Neutrophil (primary cell): ENCODE measurements around the gene DDX25.

Experiments used
- H3K27ac ChIP-seq: fragments of 200-600 bp; sonication (generic); 2 replicates; pipeline ENCODE4 v1.5.1; 2016; ENCODE audit warnings: mild to moderate bottlenecking, moderate library complexity
- H3K27me3 ChIP-seq: fragments of 200-600 bp; sonication (generic); 2 replicates; pipeline ENCODE4 v1.6.0; 2016; ENCODE audit warnings: mild to moderate bottlenecking
- H3K36me3 ChIP-seq: fragments of 200-600 bp; sonication (generic); 2 replicates; pipeline ENCODE4 v1.5.1; 2017
- H3K4me1 ChIP-seq, 2 experiments: fragments of 200-600 bp in 1 of 2; sonication (generic) in 1 of 2; 1 replicate in 1 of 2; 2 replicates in 1 of 2; pipeline versions ENCODE4 v1.5.1 to v1.6.1; 2013 to 2016; ENCODE audit warnings: low read depth in 1 of 2, low read length in 1 of 2, mild to moderate bottlenecking in 1 of 2, moderate library complexity in 1 of 2; ENCODE audit not compliant: control insufficient read depth in 1 of 2, insufficient read depth in 1 of 2
- H3K4me3 ChIP-seq, 2 experiments: fragments of 200-600 bp in 1 of 2; sonication (generic) in 1 of 2; 1 replicate in 1 of 2; 2 replicates in 1 of 2; pipeline ENCODE4 v1.5.1; 2013 to 2016; ENCODE audit warnings: low read depth in 1 of 2, low read length in 1 of 2, mild to moderate bottlenecking in 1 of 2, moderate library complexity in 1 of 2
- H3K9me3 ChIP-seq: fragments of 200-600 bp; sonication (generic); 2 replicates; pipeline ENCODE4 v1.5.1; 2016
- TF ChIP-seq, protein P1 (sequence below): fragments of 200-600 bp; sonication (generic); IDR thresholded peaks from 2 replicates; pipeline ENCODE4 v1.5.1; 2016; ENCODE audit warnings: antibody characterized with exemption

DDX25 gene

DNA sequence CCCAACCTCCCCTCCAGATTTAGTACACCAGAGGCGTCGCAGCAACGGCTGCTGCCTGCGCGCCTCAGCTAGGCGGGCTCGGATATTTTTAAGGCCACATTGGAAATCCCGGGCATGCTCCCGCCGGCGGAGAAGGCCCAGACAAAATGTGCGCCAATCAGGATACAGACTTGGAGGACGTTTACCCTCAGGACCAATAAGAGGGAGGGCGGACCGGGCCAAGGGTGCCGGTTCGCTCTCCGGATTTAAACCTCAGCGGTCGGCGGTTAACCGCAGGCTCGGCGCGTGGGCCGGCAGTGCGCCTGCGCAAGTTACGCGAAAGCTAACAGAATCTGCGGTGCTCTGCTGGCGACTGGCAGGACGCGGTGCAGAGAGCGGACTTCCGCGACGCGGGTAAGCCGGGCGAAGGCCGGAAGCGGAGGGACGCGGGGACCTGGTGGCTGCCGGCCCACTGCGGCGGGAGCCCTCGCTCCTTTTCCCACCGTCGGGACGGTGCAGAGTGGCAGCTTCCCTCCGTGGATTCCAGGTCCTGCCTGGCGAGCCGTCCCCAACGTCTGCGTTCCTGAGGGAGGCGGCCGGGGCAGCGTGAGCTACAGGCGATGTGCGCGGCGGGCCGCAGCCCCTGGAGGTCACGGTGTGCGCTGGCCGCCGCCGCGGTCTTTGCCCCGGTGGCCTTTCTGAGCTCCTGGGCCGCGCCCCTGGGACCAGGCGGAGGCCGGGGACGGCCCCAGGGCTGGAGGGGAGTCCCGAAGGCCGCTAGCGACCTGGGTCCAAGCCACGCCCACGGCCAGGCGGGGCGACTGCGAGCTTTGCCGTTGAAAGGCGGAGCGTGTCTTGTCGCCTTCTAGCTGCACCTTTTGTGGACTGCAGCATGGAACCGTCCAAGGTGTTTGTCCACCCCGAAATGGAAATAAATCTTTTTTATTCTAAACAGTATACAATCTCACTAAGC is 16.7 kb upstream of the DDX25 start, which contains the start of gene HYLS1:
TSS of gene HYLS1 (plus strand) at position 296 of the 952 bp plus-strand sequence. CDS start 11,701 bp downstream, outside the sequence.
- H3K36me3 ChIP-seq = peaks cover 2% of the 10 kb centered on the region
- peak within 1 kb of the TSS; percentile 72 to 84 for H3K4me3 ChIP-seq
- TF ChIP-seq, protein P1, sequence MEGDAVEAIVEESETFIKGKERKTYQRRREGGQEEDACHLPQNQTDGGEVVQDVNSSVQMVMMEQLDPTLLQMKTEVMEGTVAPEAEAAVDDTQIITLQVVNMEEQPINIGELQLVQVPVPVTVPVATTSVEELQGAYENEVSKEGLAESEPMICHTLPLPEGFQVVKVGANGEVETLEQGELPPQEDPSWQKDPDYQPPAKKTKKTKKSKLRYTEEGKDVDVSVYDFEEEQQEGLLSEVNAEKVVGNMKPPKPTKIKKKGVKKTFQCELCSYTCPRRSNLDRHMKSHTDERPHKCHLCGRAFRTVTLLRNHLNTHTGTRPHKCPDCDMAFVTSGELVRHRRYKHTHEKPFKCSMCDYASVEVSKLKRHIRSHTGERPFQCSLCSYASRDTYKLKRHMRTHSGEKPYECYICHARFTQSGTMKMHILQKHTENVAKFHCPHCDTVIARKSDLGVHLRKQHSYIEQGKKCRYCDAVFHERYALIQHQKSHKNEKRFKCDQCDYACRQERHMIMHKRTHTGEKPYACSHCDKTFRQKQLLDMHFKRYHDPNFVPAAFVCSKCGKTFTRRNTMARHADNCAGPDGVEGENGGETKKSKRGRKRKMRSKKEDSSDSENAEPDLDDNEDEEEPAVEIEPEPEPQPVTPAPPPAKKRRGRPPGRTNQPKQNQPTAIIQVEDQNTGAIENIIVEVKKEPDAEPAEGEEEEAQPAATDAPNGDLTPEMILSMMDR = no peak
- H3K27me3 ChIP-seq = peaks cover 15% of the 10 kb centered on the region
- no peaks in the 10 kb centered on the region for H3K9me3 ChIP-seq
- H3K27ac ChIP-seq = peak within 1 kb of the TSS; percentile 74
- peaks cover 13 to 18% of the 10 kb centered on the region in 2 experiments for H3K4me1 ChIP-seq

GRCh38 chr11:125890447-125891100 is 13.7 kb upstream of the DDX25 start:
- H3K4me3 ChIP-seq = no peak overlapping the region
- no peaks in the 10 kb centered on the region for H3K9me3 ChIP-seq
- H3K4me1 ChIP-seq = peaks cover 13 to 18% of the 10 kb centered on the region in 2 experiments
- no peak overlapping the region for H3K27ac ChIP-seq
- H3K36me3 ChIP-seq = peaks cover 14% of the 10 kb centered on the region
- peaks cover 14% of the 10 kb centered on the region for H3K27me3 ChIP-seq
- TF ChIP-seq, protein P1 = no peak

- H3K4me1 ChIP-seq = peaks cover 9 to 13% of the 10 kb centered on the region in 2 experiments
- TF ChIP-seq, protein P1 = no peak
- H3K4me3 ChIP-seq = no peak overlapping the region
- no peak overlapping the region for H3K27ac ChIP-seq
- H3K9me3 ChIP-seq = no peaks in the 10 kb centered on the region
- H3K27me3 ChIP-seq = peaks cover 3% of the 10 kb centered on the region
- peaks cover 16% of the 10 kb centered on the region for H3K36me3 ChIP-seq
Measured at GRCh38 chr11:125892071-125892470, 12.2 kb upstream of the DDX25 start.

DNA sequence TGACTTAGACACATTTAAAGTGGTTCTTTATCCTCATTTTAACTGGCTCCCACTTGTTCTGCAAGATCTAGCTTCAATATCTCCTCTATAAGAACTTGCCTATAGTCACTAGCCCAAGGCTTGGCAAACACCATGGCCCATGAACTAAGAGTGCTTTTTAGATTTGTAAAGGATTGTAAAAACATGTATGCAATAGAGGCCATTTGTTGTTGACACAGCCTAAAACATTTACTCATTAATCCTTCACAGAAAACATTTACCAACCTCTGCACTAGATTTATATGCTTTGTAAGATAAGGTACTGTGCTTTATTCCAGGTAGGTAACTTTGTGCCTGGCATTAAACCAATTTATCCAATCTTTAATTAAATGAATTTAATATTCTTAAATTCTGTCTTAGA is 11.3 kb upstream of the DDX25 start:
- Histone ChIP-seq H3K36me3 (peaks cover 16% of the 10 kb centered on the region), H3K4me3 (no peak overlapping the region), H3K9me3 (no peaks in the 10 kb centered on the region), H3K4me1 (peaks cover 5 to 11% of the 10 kb centered on the region in 2 experiments), H3K27ac (no peak overlapping the region), H3K27me3 (no peaks in the 10 kb centered on the region)
- TF ChIP-seq, protein P1 = no peak

- TF ChIP-seq, protein P1 = no peak
- H3K27me3 ChIP-seq = peaks cover 40% of the 10 kb centered on the region
- H3K4me1 ChIP-seq = peaks cover 14 to 20% of the 10 kb centered on the region in 2 experiments
- no peaks in the 10 kb centered on the region for H3K9me3 ChIP-seq
- no peak overlapping the region for H3K4me3 ChIP-seq
- no peak overlapping the region for H3K27ac ChIP-seq
- H3K36me3 ChIP-seq = peaks cover 9% of the 10 kb centered on the region
Measured at GRCh38 chr11:125901872-125902271, 2.4 kb upstream of the DDX25 start.
